GM20000 (cell line): ENCODE results near the gene IKZF4.

Experiments
- DNase-seq: peaks from one replicate; pipeline ENCODE4 v3.0.0; 2012; ENCODE audit warnings: low spot score
- TF ChIP-seq, protein P1 (sequence below): IDR thresholded peaks from 2 replicates; pipeline ENCODE4 v1.5.1; 2012; ENCODE audit warnings: mild to moderate bottlenecking, control low read depth; ENCODE audit errors: extremely low read depth, missing control alignments

IKZF4 gene

DNA sequence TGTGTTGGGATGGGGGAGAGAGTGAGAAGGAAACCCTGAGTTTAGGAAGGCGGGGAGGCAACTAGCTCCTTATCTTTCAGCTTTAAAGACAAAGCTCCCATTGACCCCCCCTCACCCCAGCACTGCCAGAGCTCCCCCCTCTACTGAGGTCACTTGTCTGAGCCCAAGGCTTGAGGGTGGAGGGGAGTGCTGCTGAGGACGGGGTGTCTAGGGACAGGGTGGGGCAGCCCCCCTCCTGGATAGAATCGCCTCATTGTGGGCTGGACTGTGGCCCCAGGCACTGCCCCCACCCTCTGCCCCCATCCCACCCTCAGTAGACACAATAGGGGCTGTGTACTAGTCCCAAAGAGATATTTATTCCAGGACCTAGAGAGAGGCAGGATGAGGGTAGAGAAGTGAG is 62.1 kb downstream of the IKZF4 start:
- TF ChIP-seq, protein P1, sequence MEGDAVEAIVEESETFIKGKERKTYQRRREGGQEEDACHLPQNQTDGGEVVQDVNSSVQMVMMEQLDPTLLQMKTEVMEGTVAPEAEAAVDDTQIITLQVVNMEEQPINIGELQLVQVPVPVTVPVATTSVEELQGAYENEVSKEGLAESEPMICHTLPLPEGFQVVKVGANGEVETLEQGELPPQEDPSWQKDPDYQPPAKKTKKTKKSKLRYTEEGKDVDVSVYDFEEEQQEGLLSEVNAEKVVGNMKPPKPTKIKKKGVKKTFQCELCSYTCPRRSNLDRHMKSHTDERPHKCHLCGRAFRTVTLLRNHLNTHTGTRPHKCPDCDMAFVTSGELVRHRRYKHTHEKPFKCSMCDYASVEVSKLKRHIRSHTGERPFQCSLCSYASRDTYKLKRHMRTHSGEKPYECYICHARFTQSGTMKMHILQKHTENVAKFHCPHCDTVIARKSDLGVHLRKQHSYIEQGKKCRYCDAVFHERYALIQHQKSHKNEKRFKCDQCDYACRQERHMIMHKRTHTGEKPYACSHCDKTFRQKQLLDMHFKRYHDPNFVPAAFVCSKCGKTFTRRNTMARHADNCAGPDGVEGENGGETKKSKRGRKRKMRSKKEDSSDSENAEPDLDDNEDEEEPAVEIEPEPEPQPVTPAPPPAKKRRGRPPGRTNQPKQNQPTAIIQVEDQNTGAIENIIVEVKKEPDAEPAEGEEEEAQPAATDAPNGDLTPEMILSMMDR, result no peak
- no peak for DNase-seq

DNA sequence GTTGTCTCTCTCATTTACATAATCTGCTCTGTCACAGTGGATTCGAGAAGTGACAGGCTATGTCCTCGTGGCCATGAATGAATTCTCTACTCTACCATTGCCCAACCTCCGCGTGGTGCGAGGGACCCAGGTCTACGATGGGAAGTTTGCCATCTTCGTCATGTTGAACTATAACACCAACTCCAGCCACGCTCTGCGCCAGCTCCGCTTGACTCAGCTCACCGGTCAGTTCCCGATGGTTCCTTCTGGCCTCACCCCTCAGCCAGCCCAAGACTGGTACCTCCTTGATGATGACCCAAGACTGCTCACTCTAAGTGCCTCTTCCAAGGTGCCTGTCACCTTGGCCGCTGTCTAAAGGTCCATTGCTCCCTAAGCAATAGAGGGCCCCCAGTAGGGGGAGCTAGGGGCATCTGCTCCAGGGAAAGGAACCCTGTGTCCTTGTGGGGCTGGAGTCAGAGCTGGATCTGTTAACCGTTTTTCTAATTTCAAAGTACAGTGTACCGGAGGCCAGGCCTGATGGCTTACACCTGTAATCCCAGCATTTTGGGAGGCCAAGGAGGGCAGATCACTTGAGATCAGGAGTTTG is 64.2 kb downstream of the IKZF4 start:
- TF ChIP-seq, protein P1, result peak; percentile 17
- DNase-seq, result peak; percentile 40

DNA sequence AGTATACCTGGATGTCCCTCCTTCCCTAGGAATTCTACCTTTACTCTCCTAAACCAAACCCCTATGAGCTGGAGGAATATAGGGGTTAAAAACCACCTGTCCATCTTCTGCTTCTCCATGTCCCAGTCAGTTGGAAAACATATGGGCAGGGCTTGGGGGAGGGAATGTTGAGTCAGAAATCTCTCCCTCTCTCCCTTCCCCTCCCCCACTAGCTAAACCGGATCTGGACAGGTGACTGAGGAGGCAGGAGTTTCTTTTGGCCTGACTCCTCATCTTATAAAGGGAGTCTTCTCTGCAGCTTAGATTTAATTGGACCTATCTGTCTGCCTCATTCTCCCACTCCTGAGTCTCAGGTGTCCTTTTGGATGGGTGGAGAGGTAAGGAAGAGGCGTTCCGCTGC is 65.3 kb downstream of the IKZF4 start:
- DNase-seq, result no peak
- TF ChIP-seq, protein P1, result no peak

DNA sequence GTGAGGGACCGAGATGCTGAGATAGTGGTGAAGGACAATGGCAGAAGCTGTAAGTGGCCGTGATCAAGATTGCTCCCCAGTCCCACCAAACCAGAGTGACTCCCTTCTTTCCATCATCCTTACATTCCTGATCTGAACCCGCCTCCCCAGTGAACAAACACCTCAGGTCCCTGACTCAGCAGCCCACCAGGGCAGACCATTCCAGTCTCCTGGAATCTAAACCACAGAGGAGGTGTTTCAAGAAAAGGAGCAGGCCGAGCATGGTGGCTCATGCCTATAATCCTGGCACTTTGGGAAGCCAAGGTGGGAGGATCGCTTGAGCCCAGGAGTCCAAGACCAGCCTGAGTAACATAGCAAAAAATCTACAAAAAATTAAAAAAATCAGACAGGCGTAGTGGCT is 65.8 kb downstream of the IKZF4 start:
- DNase-seq, result no peak
- TF ChIP-seq, protein P1, result no peak

DNA sequence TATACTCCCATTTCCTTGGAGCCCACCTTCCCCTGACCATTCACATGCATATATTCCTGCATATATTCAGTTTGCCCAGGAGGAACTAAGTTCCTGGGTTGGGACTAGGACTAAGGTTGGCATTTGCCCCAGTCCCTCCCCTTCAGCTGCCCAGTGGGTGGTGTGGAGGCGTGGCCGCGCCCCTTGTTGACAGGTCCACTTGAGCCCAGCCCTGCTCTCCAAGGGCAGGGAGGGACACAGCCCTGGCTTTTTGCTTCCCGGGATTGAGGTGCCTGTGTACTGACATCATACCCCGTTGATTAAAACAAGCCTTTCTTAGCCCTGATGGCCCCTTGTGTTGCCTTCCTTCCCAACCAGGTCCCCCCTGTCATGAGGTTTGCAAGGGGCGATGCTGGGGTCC is 66.4 kb downstream of the IKZF4 start:
- TF ChIP-seq, protein P1, result no peak
- no peak for DNase-seq
